ENCODE measurements around the gene AMD1.

- TF ChIP-seq CTCF (conservative IDR thresholded peaks at IDR 0.05; ENCODE audit: low read length) (no peak), EZH2phosphoT487 (IDR thresholded peaks at IDR 0.05; ENCODE audit: borderline replicate concordance) (no peak)
Measured at GRCh38 chr6:110876806-110877564, 2.4 kb downstream of the AMD1 start.

All from Loucy (cell line).